ENCODE measurements around the gene ATP8A1. TPM values are rescaled to one million over a fixed set of nuclear protein-coding genes. Genes with fewer than 3 reads are reported as not detected.

ATP8A1 gene
- total RNA-seq, 4 donors from 2014 or later = 10.5 to 37.0 (median 16.4) TPM

DNA sequence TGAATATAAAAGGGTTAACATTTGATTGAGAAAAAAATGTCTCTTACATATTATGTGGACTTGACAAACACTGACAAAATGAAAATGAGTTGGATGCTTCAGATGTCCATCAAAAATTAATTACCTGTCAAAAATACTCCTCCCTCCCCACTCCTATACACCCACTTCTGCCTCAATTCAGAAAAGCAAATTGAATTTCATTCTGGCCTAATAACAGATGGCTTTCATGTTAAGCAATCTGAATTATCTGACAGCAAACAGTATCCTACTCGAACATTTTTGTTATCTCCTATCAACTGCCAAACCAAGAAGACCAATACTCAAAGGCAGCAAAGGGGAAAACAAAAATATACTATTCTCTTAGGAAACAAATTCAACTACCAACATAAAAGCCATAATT is 44.0 kb downstream of the ATP8A1 start:
- DNase-seq (ENCODE audit: low spot score) = no peak
- TF ChIP-seq, protein P1, sequence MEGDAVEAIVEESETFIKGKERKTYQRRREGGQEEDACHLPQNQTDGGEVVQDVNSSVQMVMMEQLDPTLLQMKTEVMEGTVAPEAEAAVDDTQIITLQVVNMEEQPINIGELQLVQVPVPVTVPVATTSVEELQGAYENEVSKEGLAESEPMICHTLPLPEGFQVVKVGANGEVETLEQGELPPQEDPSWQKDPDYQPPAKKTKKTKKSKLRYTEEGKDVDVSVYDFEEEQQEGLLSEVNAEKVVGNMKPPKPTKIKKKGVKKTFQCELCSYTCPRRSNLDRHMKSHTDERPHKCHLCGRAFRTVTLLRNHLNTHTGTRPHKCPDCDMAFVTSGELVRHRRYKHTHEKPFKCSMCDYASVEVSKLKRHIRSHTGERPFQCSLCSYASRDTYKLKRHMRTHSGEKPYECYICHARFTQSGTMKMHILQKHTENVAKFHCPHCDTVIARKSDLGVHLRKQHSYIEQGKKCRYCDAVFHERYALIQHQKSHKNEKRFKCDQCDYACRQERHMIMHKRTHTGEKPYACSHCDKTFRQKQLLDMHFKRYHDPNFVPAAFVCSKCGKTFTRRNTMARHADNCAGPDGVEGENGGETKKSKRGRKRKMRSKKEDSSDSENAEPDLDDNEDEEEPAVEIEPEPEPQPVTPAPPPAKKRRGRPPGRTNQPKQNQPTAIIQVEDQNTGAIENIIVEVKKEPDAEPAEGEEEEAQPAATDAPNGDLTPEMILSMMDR (IDR thresholded peaks at IDR 0.05) = no peak
- ATAC-seq (ENCODE audit: low FRiP score) = no peak

DNA sequence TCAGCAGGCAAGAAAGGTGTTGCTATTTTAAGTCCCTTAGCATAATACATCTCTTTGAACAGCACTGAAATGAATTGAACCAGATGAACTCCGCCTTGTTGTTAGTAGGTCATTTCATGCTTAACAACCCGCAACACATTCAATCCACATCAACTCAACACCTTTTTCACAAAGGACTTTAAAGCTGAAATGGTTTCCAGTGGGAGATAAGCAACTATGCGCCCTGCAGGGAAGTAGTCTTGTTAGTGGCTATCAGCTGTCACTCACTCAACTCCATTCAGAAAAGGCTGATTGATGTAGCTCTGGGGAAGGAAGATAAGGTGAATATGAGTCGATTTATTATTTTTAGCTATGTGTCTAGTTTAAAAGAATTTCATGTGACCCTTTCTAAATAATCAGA is 46.0 kb downstream of the ATP8A1 start:
- ATAC-seq (ENCODE audit: low FRiP score) (no peak), DNase-seq (ENCODE audit: low spot score) (no peak)
- TF ChIP-seq, protein P1 (IDR thresholded peaks at IDR 0.05) = no peak

DNA sequence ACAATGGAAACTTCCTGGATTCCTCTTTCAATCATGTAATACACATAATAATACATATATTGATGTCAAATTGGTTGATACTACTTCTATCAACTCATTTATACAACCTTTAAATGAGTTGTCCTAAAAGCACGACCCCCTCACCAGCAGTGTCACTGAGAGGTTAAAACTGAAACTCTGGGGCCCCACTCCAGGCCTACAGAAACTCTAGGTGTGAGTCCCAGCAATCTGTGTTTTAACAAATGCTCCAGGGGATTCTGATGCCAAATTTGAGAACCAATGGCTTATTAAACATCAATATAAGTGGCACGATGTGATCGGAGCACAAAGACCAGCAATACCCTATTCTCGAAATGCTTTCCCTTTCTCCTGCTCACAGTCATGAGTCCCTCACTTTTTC is 47.9 kb downstream of the ATP8A1 start:
- TF ChIP-seq, protein P1 (IDR thresholded peaks at IDR 0.05) = no peak
- ATAC-seq (ENCODE audit: low FRiP score) (no peak), DNase-seq (ENCODE audit: low spot score) (no peak)

DNA sequence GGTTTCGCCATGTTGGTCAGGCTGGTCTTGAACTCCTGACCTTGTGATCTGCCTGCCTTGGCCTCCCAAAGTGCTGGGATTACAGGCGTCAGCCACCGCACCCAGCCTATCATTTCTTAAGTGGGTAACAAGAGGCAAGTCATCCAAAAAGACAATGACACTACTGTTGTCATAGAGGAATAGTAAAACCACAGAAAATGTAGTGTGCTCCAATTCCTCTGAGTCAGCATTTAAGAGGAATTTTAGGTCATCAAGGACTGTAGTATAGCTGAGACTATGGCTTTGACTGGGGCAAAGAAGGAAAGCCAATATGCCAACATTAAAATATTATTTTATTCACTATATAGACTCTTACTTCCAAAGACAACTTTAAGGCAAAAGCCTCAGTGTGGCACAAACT is 48.4 kb downstream of the ATP8A1 start:
- ATAC-seq (ENCODE audit: low FRiP score) = no peak
- no peak for DNase-seq (ENCODE audit: low spot score)
- TF ChIP-seq, protein P1 (IDR thresholded peaks at IDR 0.05) = no peak

DNA sequence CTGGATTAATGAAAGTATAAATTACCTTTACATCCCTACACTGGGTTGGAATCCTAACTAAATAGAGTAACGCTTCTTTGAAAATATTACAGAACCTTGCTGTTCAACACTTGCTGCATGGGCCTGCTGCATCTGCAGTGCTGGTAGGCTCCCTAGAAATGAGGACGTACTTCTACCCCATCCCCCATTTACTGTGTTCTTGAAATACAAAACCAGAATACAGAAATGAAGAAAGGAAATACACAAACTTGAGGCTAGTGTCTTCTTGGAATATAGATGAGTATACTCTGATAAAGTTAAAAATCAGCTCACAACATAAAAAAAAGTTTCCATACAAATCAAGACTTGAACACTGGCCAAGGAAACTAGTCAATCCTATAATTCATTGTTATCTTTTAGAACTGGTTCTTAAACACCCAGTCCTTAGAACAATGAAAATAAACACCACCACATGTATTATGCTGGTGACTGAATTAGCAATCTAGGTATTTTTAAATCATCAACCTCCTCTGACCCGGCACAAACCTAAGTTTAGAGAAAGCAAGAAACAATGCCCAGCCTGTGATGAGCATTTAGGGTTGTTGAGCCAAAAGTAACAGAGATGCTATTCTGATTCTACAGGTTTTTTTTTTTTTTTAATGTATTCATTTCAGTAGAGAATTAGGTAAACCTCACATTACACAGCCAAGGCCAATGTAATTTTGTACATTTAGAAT is 49.7 kb downstream of the ATP8A1 start:
- TF ChIP-seq, protein P1 (IDR thresholded peaks at IDR 0.05) = no peak
- ATAC-seq (ENCODE audit: low FRiP score) (no peak), DNase-seq (ENCODE audit: low spot score) (no peak)

DNA sequence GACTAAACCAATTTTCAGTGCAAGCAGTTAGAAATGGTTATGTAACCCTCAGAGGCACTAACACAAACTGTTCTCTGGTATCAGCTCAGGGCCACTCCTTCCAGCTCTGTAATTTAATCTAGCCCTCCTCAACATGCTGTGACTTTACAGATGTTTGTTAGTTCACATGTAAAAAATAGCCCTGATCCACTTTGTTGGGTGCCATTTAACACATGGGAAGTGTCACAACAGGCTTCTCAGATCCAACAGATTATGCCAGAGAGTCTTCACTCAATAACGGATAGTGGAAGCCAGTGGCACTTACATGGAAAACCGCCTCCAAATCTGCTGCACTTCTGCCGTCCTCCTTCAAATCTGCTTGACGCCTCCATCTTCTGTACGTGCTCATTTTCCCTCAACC is 51.6 kb downstream of the ATP8A1 start:
- DNase-seq (ENCODE audit: low spot score) = no peak
- TF ChIP-seq, protein P1 (IDR thresholded peaks at IDR 0.05) = no peak
- ATAC-seq (ENCODE audit: low FRiP score) = no peak

DNA sequence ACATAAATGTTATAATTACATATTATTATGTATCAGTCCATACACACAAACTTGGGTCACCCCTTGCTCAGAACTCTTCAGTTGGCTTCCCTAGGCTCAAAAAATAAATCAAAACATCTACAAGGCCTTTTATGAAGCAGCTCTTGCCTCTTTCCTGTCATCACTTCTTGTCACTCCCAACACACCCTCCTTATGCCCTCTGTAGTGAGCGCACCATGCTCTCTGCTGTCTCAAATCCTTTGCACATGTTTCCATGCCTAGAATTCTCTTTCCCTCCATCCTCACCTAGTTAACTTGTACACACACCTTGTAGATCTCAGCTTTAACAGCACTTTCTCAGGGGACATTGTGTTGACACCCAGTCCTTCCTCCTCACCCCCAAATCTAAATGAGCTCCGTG is 53.0 kb downstream of the ATP8A1 start:
- TF ChIP-seq, protein P1 (IDR thresholded peaks at IDR 0.05) = no peak
- ATAC-seq (ENCODE audit: low FRiP score) (no peak), DNase-seq (ENCODE audit: low spot score) (no peak)
